ENCODE results near the gene NUP42. TPM values are rescaled to one million over a fixed set of nuclear protein-coding genes. Genes with fewer than 3 reads are reported as not detected.

Gene NUP42
- total and polyA plus RNA-seq, 9 of the 15 experiments (the other 6 are each of a cell fraction or from before 2014, with no cell fraction given) = 41.8 to 86.4 (median 71.2) TPM

DNA sequence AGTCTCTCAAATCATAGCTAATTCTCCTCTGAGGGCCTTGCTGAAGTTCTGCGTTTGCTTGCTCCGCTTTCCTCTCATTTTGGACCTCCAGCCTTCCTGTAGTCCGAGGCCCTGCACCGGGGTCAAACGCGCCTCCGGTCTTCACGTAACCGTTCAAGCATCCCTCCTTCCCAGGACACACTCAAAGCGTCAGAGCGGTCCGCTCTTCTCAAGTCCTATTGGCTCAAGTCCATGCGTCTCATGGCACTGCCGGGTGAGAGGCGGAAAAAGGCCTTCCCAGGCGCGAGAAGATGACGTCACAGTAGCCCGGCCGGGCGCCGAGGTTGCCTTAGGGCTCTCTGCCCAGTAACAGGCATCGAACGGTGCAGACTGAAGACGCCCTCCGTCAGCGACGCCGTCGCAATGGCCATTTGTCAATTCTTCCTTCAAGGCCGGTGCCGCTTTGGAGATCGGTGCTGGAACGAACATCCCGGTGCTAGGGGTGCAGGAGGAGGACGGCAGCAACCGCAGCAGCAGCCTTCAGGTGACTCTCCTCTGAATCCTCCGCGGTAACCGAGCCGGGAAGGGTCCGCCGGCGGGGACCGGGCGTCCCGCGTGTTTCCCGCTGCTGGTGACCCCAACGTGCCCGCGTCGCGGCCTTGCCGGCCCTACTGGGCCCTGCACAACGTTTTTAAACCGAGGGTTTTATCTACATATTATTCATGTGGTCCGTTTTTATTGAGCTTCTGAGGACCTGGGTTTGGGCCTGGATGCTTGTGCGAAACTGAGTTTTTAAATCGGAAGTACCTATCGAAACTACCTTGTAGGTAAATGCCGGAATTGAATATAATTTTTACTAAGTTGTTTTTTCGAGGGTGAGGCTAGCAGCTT is at the start of gene NUP42 (continued):
- TF ChIP-seq HMGXB4 (CRISPR knock-in tag; IDR thresholded peaks at IDR 0.05) = peak; percentile 73; the same call in 1 of the 2 replicates
- peak; percentile 58 for TF ChIP-seq CREB3L1 (IDR thresholded peaks at IDR 0.05; ENCODE audit: borderline replicate concordance, low read depth)
- TF ChIP-seq ZFX (CRISPR knock-in tag; IDR thresholded peaks at IDR 0.05) = peak; percentile 98
- peak; percentile 100 for TF ChIP-seq CREM (IDR thresholded peaks at IDR 0.05; ENCODE audit: low read depth)
- TF ChIP-seq ZNF316 (IDR thresholded peaks at IDR 0.05) = no peak
- no peak; the same call in 1 of the 2 replicates for TF ChIP-seq ZNF766 (CRISPR knock-in tag; conservative IDR thresholded peaks at IDR 0.05)
- no peak for TF ChIP-seq SRSF1 (IDR thresholded peaks at IDR 0.05; ENCODE audit: low read depth, low read length)
- TF ChIP-seq PRDM10 (IDR thresholded peaks at IDR 0.05; ENCODE audit: partially characterized antibody) = peak; percentile 34
- TF ChIP-seq HCFC1 (IDR thresholded peaks at IDR 0.05; ENCODE audit: low read depth, low read length) = peak; percentile 79
- TF ChIP-seq NEUROD1 (IDR thresholded peaks at IDR 0.05; ENCODE audit: borderline replicate concordance, low read depth, low read length, partially characterized antibody) = peak; percentile 12
- TF ChIP-seq, protein P1, sequence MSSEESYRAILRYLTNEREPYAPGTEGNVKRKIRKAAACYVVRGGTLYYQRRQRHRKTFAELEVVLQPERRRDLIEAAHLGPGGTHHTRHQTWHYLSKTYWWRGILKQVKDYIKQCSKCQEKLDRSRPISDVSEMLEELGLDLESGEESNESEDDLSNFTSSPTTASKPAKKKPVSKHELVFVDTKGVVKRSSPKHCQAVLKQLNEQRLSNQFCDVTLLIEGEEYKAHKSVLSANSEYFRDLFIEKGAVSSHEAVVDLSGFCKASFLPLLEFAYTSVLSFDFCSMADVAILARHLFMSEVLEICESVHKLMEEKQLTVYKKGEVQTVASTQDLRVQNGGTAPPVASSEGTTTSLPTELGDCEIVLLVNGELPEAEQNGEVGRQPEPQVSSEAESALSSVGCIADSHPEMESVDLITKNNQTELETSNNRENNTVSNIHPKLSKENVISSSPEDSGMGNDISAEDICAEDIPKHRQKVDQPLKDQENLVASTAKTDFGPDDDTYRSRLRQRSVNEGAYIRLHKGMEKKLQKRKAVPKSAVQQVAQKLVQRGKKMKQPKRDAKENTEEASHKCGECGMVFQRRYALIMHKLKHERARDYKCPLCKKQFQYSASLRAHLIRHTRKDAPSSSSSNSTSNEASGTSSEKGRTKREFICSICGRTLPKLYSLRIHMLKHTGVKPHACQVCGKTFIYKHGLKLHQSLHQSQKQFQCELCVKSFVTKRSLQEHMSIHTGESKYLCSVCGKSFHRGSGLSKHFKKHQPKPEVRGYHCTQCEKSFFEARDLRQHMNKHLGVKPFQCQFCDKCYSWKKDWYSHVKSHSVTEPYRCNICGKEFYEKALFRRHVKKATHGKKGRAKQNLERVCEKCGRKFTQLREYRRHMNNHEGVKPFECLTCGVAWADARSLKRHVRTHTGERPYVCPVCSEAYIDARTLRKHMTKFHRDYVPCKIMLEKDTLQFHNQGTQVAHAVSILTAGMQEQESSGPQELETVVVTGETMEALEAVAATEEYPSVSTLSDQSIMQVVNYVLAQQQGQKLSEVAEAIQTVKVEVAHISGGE (CRISPR knock-in tag; IDR thresholded peaks at IDR 0.05) = peak in 1 of 3 experiments; percentile 56; a peak in 2 of 6 replicates
- TF ChIP-seq TBP (optimal IDR thresholded peaks at IDR 0.05; ENCODE audit: low read depth, low read length) = peak; percentile 94
- TF ChIP-seq, protein P2, sequence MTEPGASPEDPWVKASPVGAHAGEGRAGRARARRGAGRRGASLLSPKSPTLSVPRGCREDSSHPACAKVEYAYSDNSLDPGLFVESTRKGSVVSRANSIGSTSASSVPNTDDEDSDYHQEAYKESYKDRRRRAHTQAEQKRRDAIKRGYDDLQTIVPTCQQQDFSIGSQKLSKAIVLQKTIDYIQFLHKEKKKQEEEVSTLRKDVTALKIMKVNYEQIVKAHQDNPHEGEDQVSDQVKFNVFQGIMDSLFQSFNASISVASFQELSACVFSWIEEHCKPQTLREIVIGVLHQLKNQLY (CRISPR knock-in tag; conservative IDR thresholded peaks at IDR 0.05) = 0 out of 4 replicates have a peak, but pooled peaks of 1 of the 2 experiments have one; percentile 62
- TF ChIP-seq ILF3 (IDR thresholded peaks at IDR 0.05; ENCODE audit: borderline replicate concordance) = no peak
